ENCODE measurements around the gene RANBP1.

The RANBP1 gene

GRCh38 chr22:20176421-20177085 is 60.6 kb downstream of the RANBP1 start:
- H3K27ac ChIP-seq: no peak overlapping the region
- no peak overlapping the region for H3K4me3 ChIP-seq
- no peak overlapping the region for H3K9ac ChIP-seq (ENCODE audit: insufficient read length)
- no peaks in the 10 kb centered on the region for H3K9me3 ChIP-seq (ENCODE audit: low read depth, low read length)
- TF ChIP-seq FOXP2 (optimal IDR thresholded peaks at IDR 0.05; ENCODE audit: control extremely low read depth, extremely low read length, insufficient read depth): no peak
- TF ChIP-seq POLR2AphosphoS5 (IDR thresholded peaks at IDR 0.05; ENCODE audit: borderline replicate concordance, low read depth, low read length): no peak
- no peak for TF ChIP-seq EZH2 (IDR thresholded peaks at IDR 0.05)
- no peaks in the 10 kb centered on the region for H3K36me3 ChIP-seq (ENCODE audit: insufficient read depth, low read length)
- no peak for DNase-seq (ENCODE audit: low read depth, low spot score)

Measured in SK-N-MC (cell line).